ENCODE data around the gene KCNC2.
"Not testable (repeated sequence)": the region's sequence is repeated elsewhere in the genome, so short reads cannot be mapped to it uniquely, and the experiment has no call there.

The KCNC2 gene

GRCh38 chr12:75209812-75210138, at the start of gene KCNC2:
TSS of gene KCNC2 (minus strand) at chr12:75209839.
- no peak for DNase-seq (ENCODE audit: low spot score)

GRCh38 chr12:75259143-75259542, 49.5 kb upstream of the KCNC2 start:
- no peak for DNase-seq (ENCODE audit: low spot score)

DNA sequence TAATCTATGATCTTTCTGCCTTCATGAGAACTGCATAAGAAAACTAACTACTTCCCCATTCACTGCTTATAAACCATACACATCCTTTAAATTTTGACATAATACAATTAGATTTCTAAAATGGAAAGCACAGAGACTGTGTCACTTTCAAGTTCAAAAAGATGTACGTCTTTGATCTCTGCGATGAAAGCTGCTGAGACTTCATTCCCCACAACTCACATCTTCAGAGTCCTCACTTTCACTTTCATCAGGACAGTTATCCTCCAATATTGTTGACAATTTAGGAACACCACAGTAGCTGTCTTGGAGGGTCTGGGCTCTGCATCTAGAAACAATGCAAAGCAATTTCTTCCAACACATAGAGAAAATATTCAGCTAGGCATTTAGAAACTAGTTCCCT, 47.9 kb upstream of the KCNC2 start:
- no peak for DNase-seq (ENCODE audit: low spot score)

- no peak for DNase-seq (ENCODE audit: low spot score)
Observed at GRCh38 chr12:75245108-75245507, 35.5 kb upstream of the KCNC2 start.

DNA sequence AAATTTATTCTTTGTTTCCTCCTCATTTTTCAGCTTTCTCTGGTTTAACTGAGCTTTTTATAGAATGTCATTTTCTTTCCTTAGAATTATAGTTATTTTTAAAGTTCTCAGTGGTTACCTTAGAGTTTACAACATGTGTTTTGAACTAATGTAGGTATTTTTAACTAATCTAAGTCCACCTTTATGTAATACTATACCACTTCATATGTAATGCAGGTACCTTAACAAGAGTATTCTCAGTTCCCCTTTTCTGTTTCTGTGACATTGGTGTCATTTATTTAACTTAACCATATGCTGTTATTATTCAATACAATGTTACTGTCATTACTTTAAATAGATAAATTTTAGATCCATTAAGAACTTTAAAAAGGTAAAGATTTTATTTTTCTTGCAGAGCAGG, 30.3 kb upstream of the KCNC2 start:
- no peak for DNase-seq (ENCODE audit: low spot score)

- no peak for DNase-seq (ENCODE audit: low spot score)
Observed at GRCh38 chr12:75236206-75236605, 26.6 kb upstream of the KCNC2 start.

GRCh38 chr12:75227132-75227531, 17.5 kb upstream of the KCNC2 start:
- no peak for DNase-seq (ENCODE audit: low spot score)

GRCh38 chr12:75212072-75212471, 2.4 kb upstream of the KCNC2 start:
- no peak for DNase-seq (ENCODE audit: low spot score)

- peak; percentile 31 for DNase-seq (ENCODE audit: low spot score)
Observed at GRCh38 chr12:75208856-75209811, 505 bp downstream of the KCNC2 start.

- DNase-seq (ENCODE audit: low spot score) = no peak
Observed at GRCh38 chr12:75207338-75208083, 2.1 kb downstream of the KCNC2 start.

DNA sequence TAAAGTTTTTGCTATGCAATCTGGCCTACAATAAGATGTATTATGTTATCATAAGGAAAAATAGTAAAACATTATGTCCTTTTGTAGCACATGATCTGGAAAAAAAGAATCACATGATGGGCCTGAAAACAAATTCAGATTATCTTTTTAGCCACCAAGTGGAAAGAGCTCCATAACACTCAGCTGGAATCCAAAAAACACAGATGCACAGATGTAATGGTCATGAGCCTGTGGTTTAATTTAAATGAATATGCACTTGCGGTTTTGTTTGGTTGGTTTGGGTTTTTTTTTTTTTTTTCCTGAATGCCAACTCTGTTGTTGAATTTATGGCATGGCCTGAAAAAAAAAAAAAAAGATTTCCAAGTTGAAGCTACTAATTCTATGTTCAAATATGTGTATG, 4.1 kb downstream of the KCNC2 start:
- no peak for DNase-seq (ENCODE audit: low spot score)

DNA sequence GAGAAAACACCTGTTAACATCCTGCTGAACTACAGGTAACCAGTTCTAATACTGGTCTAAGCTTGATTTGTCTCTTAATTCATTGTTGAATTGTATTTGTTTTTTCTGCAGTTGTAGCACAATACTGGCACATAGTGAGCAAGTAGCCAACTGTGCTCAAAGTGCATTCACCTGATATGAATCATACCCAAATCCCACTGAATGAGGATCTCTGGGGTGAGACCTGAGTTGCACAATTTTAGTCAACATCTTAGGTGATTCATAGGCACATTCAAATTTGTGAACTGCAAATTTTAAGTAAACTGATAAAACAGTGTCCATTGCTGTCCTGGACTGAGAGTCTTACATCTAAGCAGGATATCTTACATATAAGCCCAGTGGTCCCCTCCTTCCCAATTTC, 12.8 kb downstream of the KCNC2 start:
- no peak for DNase-seq (ENCODE audit: low spot score)

GRCh38 chr12:75196408-75196807, 13.2 kb downstream of the KCNC2 start:
- no peak for DNase-seq (ENCODE audit: low spot score)

- DNase-seq (ENCODE audit: low spot score) = no peak
Observed at GRCh38 chr12:75194250-75194649, 15.4 kb downstream of the KCNC2 start.

DNA sequence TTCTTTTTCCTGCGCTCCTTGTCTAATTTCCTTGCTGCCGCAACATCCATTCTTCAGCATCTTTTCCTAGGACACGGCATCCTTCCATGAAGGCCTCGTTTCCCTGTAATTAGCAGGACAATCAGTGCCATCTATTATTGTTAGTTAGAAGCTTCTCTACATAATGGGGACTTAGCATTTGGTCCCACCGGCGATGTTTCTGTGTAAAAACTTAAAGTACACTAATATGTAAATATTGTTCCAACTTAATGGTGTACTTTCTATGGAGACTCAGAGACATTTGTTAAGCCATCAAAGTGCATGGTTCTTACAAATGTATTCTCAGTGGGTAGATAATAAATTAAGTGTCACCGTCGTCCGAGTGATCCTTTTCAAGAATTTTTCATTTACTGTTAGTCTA, 17.4 kb downstream of the KCNC2 start:
- DNase-seq (ENCODE audit: low spot score) = no peak

- no peak for DNase-seq (ENCODE audit: low spot score)
Observed at GRCh38 chr12:75190846-75191245, 18.8 kb downstream of the KCNC2 start.

GRCh38 chr12:75185881-75186280, 23.8 kb downstream of the KCNC2 start:
- DNase-seq (ENCODE audit: low spot score) = not testable (repeated sequence)

- no peak for DNase-seq (ENCODE audit: low spot score)
Observed at GRCh38 chr12:75184516-75184915, 25.1 kb downstream of the KCNC2 start.

GRCh38 chr12:75183967-75184366, 25.7 kb downstream of the KCNC2 start:
- no peak for DNase-seq (ENCODE audit: low spot score)

- peak; percentile 29 for DNase-seq (ENCODE audit: low spot score)
Observed at GRCh38 chr12:75177997-75178396, 31.6 kb downstream of the KCNC2 start.

DNA sequence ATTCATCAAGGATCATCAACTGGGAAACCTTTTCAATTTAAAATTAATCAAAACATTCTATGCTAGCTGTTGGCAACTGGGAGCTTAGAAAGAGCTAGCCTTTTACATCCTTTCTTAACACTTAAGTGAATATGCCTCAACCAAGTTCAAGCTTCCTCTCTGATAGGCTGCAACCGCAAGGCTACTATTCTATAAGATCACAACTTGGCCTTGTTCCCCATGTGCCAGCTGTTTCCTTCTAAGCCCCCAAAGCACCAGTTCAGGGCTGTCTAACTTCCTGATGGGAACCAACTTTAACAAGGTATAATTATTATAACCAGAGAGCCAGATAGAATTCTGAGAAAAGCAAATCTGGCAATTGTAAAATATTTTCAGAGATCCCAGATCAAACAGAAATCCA, 37.0 kb downstream of the KCNC2 start:
- DNase-seq (ENCODE audit: low spot score) = no peak

DNA sequence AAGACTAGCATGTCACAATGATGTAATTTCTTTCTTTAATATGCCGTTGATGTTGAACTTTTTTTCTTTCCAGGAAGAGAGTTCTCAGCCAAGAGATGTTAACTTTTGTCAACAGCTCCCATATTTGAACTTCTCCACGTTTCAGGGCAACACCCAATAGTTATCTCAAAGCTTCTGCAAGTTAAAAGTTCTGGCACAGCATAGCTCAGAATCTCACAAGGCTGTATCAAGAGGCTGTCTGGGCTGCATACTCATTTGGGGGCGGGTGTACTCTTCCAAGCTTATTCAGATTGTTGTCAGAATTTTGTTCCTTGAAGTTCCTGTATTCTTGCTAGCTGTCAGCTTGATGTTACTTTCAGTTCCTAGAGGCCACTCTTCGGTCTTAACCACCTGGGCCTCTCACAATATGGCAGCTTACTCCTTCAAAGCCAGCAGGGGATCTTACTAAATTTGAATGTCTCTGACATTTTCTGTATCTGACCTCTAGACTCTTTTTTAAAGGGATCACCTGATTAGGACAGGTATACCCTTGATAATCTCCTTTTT, 38.9 kb downstream of the KCNC2 start:
- DNase-seq (ENCODE audit: low spot score) = no peak

GRCh38 chr12:75162845-75163244, 46.8 kb downstream of the KCNC2 start:
- DNase-seq (ENCODE audit: low spot score) = no peak

Data from hepatic stellate cell (primary cell).